GM12872 (cell line): ENCODE data around the gene AHCYL2.
A peak's percentile ranks its signal among the peaks of the same experiment; 100 is the strongest.

ENCODE experiments used
- TF ChIP-seq, protein P1 (sequence below): IDR thresholded peaks from 3 replicates; pipeline ENCODE4 v1.5.1; 2011; ENCODE audit warnings: low read depth, mild to moderate bottlenecking, low read length, moderate library complexity; ENCODE audit not compliant: insufficient read depth

Gene AHCYL2

GRCh38 chr7:129210989-129211312 is 13.9 kb upstream of the AHCYL2 start:
- TF ChIP-seq, protein P1, sequence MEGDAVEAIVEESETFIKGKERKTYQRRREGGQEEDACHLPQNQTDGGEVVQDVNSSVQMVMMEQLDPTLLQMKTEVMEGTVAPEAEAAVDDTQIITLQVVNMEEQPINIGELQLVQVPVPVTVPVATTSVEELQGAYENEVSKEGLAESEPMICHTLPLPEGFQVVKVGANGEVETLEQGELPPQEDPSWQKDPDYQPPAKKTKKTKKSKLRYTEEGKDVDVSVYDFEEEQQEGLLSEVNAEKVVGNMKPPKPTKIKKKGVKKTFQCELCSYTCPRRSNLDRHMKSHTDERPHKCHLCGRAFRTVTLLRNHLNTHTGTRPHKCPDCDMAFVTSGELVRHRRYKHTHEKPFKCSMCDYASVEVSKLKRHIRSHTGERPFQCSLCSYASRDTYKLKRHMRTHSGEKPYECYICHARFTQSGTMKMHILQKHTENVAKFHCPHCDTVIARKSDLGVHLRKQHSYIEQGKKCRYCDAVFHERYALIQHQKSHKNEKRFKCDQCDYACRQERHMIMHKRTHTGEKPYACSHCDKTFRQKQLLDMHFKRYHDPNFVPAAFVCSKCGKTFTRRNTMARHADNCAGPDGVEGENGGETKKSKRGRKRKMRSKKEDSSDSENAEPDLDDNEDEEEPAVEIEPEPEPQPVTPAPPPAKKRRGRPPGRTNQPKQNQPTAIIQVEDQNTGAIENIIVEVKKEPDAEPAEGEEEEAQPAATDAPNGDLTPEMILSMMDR, result no peak

GRCh38 chr7:129212126-129212525 is 12.7 kb upstream of the AHCYL2 start:
- TF ChIP-seq, protein P1, result no peak

GRCh38 chr7:129212596-129212995 is 12.2 kb upstream of the AHCYL2 start:
- TF ChIP-seq, protein P1, result no peak

- TF ChIP-seq, protein P1, result peak; percentile 50
Observed at GRCh38 chr7:129213828-129214227, 11.0 kb upstream of the AHCYL2 start.

GRCh38 chr7:129218514-129219062 is 6.2 kb upstream of the AHCYL2 start:
- TF ChIP-seq, protein P1, result peak; percentile 89

- TF ChIP-seq, protein P1, result no peak
Observed at GRCh38 chr7:129222064-129222463, 2.8 kb upstream of the AHCYL2 start.

DNA sequence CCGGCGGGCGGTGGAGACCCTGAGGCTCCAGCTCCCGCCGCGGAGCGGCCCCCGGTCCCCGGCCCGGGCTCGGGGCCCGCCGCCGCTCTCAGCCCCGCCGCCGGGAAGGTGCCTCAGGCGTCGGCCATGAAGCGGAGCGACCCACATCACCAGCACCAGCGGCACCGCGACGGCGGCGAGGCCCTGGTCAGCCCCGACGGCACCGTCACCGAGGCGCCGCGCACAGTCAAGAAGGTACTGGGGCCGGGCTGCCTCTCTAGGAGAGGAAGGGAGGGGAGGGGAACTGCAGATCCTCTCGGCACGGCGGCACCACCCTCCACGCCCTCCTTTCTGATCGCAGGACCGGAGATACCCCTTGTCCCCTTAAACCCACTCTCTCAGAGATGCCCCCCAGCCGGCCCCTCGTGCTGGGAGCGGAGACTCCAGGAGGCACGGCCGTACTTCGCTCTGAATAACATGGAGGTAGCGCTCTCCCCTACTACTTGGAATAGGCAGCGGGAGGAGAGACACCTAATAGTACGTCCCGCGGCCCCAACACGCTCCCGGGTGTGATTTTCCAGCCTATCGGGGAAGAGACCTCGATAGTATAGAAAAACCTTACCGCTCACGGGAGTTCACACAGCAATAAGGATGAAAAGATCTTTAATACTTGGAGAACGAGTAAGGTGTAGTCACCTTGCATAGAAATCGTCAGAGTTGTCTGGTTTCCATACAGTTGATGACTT is 538 bp downstream of the AHCYL2 start:
- TF ChIP-seq, protein P1, result no peak
